ENCODE data around the gene TLCD3A. TPM values are rescaled to one million over a fixed set of nuclear protein-coding genes. Genes with fewer than 3 reads are reported as not detected.
A peak's percentile ranks its signal among the peaks of the same experiment; 100 is the strongest.
"Not testable (repeated sequence)": the region's sequence is repeated elsewhere in the genome, so short reads cannot be mapped to it uniquely, and the experiment has no call there.

TLCD3A gene
- total RNA-seq, 4 donors from 2014 or later = 2.8 to 13.6 (median 7.1) TPM

DNA sequence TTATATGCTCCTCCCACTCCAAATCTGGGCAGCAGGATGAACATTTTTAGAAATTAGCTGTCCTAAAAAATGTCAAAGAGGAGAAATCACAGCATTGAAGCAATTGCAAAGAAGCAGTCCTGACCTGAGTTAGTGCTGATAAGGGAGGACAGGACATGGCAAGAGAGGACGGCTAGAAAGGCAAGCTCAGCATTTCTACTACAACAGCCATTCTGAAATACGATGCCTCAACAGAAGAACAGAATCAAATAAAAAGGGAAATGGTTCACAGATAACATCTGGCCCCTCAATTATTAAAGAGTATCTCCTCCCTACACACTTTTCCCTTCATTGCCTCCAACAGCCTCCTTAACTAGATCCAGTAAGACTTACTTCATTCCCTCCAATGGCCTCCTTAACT lies 36.0 kb upstream of the TLCD3A start:
- H3K4me3 ChIP-seq = no peak overlapping the region
- WGBS, 2 donors (ENCODE audit: low coverage in 1 of 2) = 62 to 63% methylated on average over 2 of the region's 2 CpGs
- no peaks in the 10 kb centered on the region for H3K9me3 ChIP-seq
- peaks cover 0 to 38% (median 0%) of the 10 kb centered on the region in 3 donors for H3K4me1 ChIP-seq
- H3K27ac ChIP-seq = no peak overlapping the region
- H3K36me3 ChIP-seq = peaks cover 0 to 75% of the 10 kb centered on the region in 2 donors
- H3K27me3 ChIP-seq = no peaks in the 10 kb centered on the region
- ATAC-seq = no peak
- TF ChIP-seq POLR2A (IDR thresholded peaks at IDR 0.05) = no peak
- TF ChIP-seq EP300 (IDR thresholded peaks at IDR 0.05) = no peak
- TF ChIP-seq, protein P1, sequence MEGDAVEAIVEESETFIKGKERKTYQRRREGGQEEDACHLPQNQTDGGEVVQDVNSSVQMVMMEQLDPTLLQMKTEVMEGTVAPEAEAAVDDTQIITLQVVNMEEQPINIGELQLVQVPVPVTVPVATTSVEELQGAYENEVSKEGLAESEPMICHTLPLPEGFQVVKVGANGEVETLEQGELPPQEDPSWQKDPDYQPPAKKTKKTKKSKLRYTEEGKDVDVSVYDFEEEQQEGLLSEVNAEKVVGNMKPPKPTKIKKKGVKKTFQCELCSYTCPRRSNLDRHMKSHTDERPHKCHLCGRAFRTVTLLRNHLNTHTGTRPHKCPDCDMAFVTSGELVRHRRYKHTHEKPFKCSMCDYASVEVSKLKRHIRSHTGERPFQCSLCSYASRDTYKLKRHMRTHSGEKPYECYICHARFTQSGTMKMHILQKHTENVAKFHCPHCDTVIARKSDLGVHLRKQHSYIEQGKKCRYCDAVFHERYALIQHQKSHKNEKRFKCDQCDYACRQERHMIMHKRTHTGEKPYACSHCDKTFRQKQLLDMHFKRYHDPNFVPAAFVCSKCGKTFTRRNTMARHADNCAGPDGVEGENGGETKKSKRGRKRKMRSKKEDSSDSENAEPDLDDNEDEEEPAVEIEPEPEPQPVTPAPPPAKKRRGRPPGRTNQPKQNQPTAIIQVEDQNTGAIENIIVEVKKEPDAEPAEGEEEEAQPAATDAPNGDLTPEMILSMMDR (IDR thresholded peaks at IDR 0.05) = no peak

DNA sequence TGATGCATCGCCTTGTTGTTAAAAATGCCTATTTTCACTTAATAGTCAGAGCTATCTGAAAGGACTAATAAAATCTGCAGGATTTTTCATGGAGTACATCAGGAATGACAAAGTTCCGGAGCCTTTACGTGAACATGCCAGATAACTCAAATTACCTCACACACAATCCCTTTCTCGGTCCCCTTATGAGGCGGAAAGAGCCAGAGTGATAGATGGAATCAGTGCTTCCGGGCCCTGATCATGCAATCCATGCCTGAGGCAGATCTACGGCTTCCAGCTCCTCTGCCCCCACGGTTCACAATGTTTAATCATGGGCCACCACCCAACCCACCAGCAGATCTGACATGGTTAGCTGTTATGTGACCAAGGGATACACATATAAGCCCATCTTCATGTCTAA lies 34.7 kb upstream of the TLCD3A start:
- H3K36me3 ChIP-seq = peaks cover 0 to 74% of the 10 kb centered on the region in 2 donors
- H3K27ac ChIP-seq = no peak overlapping the region
- H3K4me1 ChIP-seq = peaks cover 0 to 38% (median 0%) of the 10 kb centered on the region in 3 donors
- no peak overlapping the region for H3K4me3 ChIP-seq
- WGBS, 2 donors (ENCODE audit: low coverage in 1 of 2) = 80 to 91% methylated on average over 4 to 8 of the region's 8 CpGs
- no peaks in the 10 kb centered on the region for H3K27me3 ChIP-seq
- no peaks in the 10 kb centered on the region for H3K9me3 ChIP-seq
- TF ChIP-seq POLR2AphosphoS5 (IDR thresholded peaks at IDR 0.05) (no peak), POLR2A (IDR thresholded peaks at IDR 0.05) (no peak), EP300 (IDR thresholded peaks at IDR 0.05) (no peak)
- TF ChIP-seq, protein P1 (IDR thresholded peaks at IDR 0.05) = no peak
- ATAC-seq = no peak

DNA sequence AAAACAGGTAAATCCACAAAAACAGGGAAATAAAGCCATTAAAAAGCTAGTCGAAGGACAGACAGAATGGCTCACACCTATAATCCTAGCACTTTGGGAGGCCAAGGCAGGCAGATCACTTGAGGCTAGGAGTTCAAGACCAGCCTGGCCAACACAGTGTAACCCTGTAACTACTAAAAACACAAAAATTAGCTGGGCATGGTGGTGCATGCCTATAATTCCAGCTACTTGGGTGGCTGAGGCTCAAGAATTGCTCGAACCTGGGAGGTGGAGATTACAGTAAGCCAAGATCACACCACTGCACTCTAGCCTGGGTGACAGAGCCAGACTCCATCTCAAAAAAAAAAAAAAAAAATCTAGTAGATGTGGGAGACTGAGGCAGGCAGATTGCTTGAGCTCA lies 34.3 kb upstream of the TLCD3A start:
- Histone ChIP-seq H3K36me3 (peaks cover 0 to 70% of the 10 kb centered on the region in 2 donors), H3K4me1 (peaks cover 0 to 38% (median 0%) of the 10 kb centered on the region in 3 donors)
- not testable (repeated sequence) for ATAC-seq, H3K27ac ChIP-seq, H3K9me3 ChIP-seq, H3K4me3 ChIP-seq, H3K27me3 ChIP-seq
- WGBS, 2 donors (ENCODE audit: low coverage in 1 of 2) = 93% methylated on average over 2 of the region's 2 CpGs; no CpG with 5 or more reads in 1 of the 2 donors

DNA sequence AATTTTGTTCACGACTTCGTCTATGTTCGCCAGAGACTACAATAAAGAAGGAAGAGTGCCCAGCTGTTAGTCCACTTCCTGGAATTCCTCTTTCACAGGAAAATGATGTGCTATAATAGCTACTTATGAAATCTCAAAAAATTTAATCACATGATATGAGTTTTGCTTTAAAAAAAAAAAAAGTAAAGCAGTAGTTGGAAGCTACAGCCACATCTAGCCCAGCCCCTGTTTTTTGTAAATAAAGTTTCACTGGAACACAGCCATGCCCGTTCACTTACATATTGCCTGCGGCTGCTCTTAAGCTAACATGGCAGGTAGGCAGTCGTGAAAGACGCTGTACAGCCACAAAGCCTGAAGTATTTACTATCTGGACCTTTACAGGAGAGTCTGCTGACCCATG lies 33.1 kb upstream of the TLCD3A start:
- Histone ChIP-seq H3K27ac (no peak overlapping the region), H3K36me3 (peaks cover 0 to 57% of the 10 kb centered on the region in 2 donors), H3K27me3 (no peaks in the 10 kb centered on the region), H3K9me3 (no peaks in the 10 kb centered on the region), H3K4me3 (no peak overlapping the region), H3K4me1 (peaks cover 0 to 25% (median 0%) of the 10 kb centered on the region in 3 donors)
- TF ChIP-seq POLR2A (IDR thresholded peaks at IDR 0.05) (no peak), POLR2AphosphoS5 (IDR thresholded peaks at IDR 0.05) (no peak), EP300 (IDR thresholded peaks at IDR 0.05) (no peak)
- TF ChIP-seq, protein P1 (IDR thresholded peaks at IDR 0.05) = no peak
- no peak for ATAC-seq
- WGBS, 2 donors (ENCODE audit: low coverage in 1 of 2) = 73 to 76% methylated on average over 6 to 7 of the region's 7 CpGs

DNA sequence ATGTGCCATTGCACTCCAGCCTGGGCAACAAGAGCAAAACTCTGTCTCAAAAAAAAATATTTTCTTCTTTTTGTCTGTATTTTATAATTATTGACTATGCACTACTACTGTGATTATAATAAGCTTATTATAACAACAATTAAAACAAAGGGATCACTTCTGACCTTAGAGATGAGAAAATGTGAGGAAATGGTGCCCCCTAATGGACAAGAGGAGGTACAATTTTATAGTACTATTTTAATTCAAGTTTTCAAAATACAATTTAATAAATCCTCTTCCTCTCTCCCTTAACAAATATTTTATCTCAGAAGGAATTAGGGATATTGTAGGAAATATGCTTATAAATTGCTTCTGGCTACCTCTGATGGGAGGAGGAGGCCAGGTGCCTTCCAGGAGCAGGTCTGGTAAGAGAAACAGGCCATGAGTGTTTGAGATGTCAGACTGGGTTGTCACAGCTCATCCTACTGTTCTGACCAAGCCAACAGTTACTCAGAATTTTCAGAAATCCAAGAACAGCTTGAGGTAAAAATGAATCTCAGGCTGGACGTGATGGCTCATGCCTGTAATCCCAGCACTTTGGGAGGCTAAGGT lies 31.8 kb upstream of the TLCD3A start:
- TF ChIP-seq POLR2A (IDR thresholded peaks at IDR 0.05) = no peak
- TF ChIP-seq, protein P1 (IDR thresholded peaks at IDR 0.05) = peak; percentile 67 to 74 (median 71)
- no peak for TF ChIP-seq EP300 (IDR thresholded peaks at IDR 0.05)
- Histone ChIP-seq H3K36me3 (peaks cover 0 to 54% of the 10 kb centered on the region in 2 donors), H3K9me3 (no peaks in the 10 kb centered on the region), H3K4me3 (no peak overlapping the region), H3K27ac (no peak overlapping the region), H3K27me3 (no peaks in the 10 kb centered on the region), H3K4me1 (peaks cover 0 to 15% (median 0%) of the 10 kb centered on the region in 3 donors)
- no peak for ATAC-seq
- 33 to 40% methylated on average over 1 of the region's 1 CpG for WGBS, 2 donors (ENCODE audit: low coverage in 1 of 2)

Measured in gastroesophageal sphincter (tissue), 4 donors.